ENCODE measurements around the gene MAP3K2.

The MAP3K2 gene

DNA sequence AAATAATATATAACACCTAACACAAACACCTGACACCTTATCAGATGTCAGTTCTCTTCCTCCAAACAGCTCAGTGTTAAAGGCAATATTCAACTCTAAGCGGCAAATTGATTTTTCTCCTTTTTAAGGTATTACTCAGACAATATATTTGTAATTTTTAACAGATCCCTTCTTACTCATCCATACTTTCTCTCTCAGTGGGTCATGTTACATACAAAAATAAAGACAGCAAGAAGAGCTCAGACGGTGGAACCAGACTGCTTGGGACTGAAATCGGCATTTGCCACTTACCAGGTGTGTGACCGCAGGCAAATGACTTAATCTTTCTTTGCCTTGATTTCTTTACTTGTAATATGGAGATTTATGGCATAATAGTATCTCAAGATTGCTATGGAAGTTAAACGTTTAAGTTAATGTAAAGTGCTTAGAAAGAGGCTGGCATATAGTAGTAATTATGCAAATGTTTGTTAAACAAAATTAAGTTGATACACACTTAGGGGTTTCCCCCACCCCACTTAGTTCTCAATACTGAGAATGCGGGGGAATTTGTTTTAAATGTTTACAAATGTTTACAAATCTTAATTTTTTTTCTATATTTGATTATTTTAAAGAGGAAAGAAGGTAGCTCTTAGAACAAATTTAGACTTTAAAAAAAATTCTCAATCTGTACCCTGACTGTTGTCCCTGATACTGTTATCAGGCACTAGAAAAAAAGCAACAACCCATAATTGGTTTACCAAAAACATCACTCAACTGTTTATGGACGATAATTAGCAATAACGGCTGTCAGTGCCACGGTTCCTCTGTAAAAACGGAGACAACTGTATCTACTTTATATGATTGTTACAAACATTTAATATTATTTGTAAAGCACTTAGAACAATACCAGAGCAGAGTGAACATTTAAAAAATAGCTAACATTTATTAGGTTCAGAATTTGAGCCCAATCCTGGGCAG is 25.6 kb downstream of the MAP3K2 start:
- TF ChIP-seq SIN3A (IDR thresholded peaks at IDR 0.05; ENCODE audit: borderline replicate concordance, insufficient read depth, low read length) (no peak), POLR2AphosphoS5 (IDR thresholded peaks at IDR 0.05; ENCODE audit: low read depth, low read length) (no peak), TAF1 (IDR thresholded peaks at IDR 0.05; ENCODE audit: borderline replicate concordance, insufficient read depth, low read length) (no peak), FOXP2 (optimal IDR thresholded peaks at IDR 0.05; ENCODE audit: borderline replicate concordance, extremely low read depth, extremely low read length, insufficient read depth) (no peak), REST (IDR thresholded peaks at IDR 0.05; ENCODE audit: insufficient read depth in 1 of 2, low read depth in 2 of 2, low read length in 2 of 2) (no peak)

DNA sequence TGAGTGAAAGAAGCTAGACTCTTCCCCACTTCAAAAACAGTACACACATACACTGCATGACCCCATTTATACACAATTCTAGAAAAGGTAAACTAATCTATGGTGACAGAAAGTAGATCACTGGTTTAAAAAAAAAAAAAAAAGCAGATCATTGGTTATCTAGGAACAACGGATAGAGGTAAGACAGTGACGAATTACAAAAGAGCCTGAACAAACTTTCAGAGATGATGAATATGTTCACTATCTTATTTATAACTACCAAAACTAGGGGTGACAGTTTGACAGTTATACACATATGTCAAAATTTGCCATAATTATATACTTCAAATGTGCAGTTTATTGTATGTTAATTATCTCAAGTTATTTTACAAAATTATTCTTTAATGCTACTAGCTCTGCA is 27.5 kb downstream of the MAP3K2 start:
- TF ChIP-seq TAF1 (IDR thresholded peaks at IDR 0.05; ENCODE audit: borderline replicate concordance, insufficient read depth, low read length) (no peak), REST (IDR thresholded peaks at IDR 0.05; ENCODE audit: insufficient read depth in 1 of 2, low read depth in 2 of 2, low read length in 2 of 2) (no peak), SIN3A (IDR thresholded peaks at IDR 0.05; ENCODE audit: borderline replicate concordance, insufficient read depth, low read length) (no peak)

DNA sequence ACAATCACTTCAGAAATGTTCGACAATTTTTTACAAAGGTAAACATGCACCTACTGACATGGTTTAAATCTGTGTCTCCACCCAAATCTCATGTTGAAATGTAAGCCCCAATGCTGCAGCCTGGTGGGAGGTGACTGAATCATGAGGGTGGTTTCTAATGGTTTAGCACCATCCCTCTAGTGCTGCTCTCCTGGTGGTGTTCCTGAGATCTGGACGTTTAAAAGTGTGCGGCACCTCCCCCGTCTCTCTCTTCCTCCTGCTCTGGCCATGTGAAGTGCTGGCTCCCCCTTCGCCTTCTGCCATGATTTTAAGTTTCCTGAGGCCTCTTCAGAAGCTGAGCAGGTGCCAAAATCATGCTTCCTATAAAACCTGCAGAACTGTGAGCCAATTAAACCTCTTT is 28.3 kb downstream of the MAP3K2 start:
- TF ChIP-seq POLR2AphosphoS5 (IDR thresholded peaks at IDR 0.05; ENCODE audit: low read depth, low read length) (no peak), TAF1 (IDR thresholded peaks at IDR 0.05; ENCODE audit: borderline replicate concordance, insufficient read depth, low read length) (no peak), SIN3A (IDR thresholded peaks at IDR 0.05; ENCODE audit: borderline replicate concordance, insufficient read depth, low read length) (no peak), FOXP2 (optimal IDR thresholded peaks at IDR 0.05; ENCODE audit: borderline replicate concordance, extremely low read depth, extremely low read length, insufficient read depth) (no peak), REST (IDR thresholded peaks at IDR 0.05; ENCODE audit: insufficient read depth in 1 of 2, low read depth in 2 of 2, low read length in 2 of 2) (no peak)

GRCh38 chr2:127358971-127359370 is 28.8 kb downstream of the MAP3K2 start:
- TF ChIP-seq FOXP2 (optimal IDR thresholded peaks at IDR 0.05; ENCODE audit: borderline replicate concordance, extremely low read depth, extremely low read length, insufficient read depth) (no peak), POLR2AphosphoS5 (IDR thresholded peaks at IDR 0.05; ENCODE audit: low read depth, low read length) (no peak)

GRCh38 chr2:127358044-127358443 is 29.7 kb downstream of the MAP3K2 start:
- no peak for TF ChIP-seq REST (IDR thresholded peaks at IDR 0.05; ENCODE audit: insufficient read depth in 1 of 2, low read depth in 2 of 2, low read length in 2 of 2)
- TF ChIP-seq TAF1 (IDR thresholded peaks at IDR 0.05; ENCODE audit: borderline replicate concordance, insufficient read depth, low read length): no peak
- no peak for TF ChIP-seq SIN3A (IDR thresholded peaks at IDR 0.05; ENCODE audit: borderline replicate concordance, insufficient read depth, low read length)
- no peak for TF ChIP-seq POLR2AphosphoS5 (IDR thresholded peaks at IDR 0.05; ENCODE audit: low read depth, low read length)
- no peak for TF ChIP-seq FOXP2 (optimal IDR thresholded peaks at IDR 0.05; ENCODE audit: borderline replicate concordance, extremely low read depth, extremely low read length, insufficient read depth)
